HFFc6 (cell line): ENCODE measurements around the gene CDA. TPM values are rescaled to one million over a fixed set of nuclear protein-coding genes. Genes with fewer than 3 reads are reported as not detected.

Experiments
- DNase-seq: peaks from one replicate; pipeline ENCODE4 v3.0.0-alpha.2; 2018
- H3K27ac Mint-ChIP-seq: 2 replicates; pipeline ENCODE4 v1.8.0; 2020; ENCODE audit warnings: mild to moderate bottlenecking, mixed read lengths
- H3K27me3 Mint-ChIP-seq: 2 replicates; pipeline ENCODE4 v1.8.0; 2021; ENCODE audit warnings: mild to moderate bottlenecking, moderate library complexity, mixed read lengths; ENCODE audit not compliant: insufficient read depth
- H3K36me3 Mint-ChIP-seq: 2 replicates; pipeline ENCODE4 v1.8.0; 2021; ENCODE audit warnings: low read depth, mixed read lengths
- H3K4me1 Mint-ChIP-seq: 2 replicates; pipeline ENCODE4 v1.8.0; 2020; ENCODE audit warnings: low read depth, mixed read lengths
- H3K4me3 Mint-ChIP-seq: 2 replicates; pipeline ENCODE4 v1.8.0; 2020; ENCODE audit warnings: mild to moderate bottlenecking, moderate library complexity, mixed read lengths
- H3K9me3 Mint-ChIP-seq: 2 replicates; pipeline ENCODE4 v1.8.0; 2020; ENCODE audit warnings: mild to moderate bottlenecking, mixed read lengths
- total RNA-seq, 6 experiments: library from RNA; stranded (reverse); fragmentation: NEBNext Ultra II Directional; extraction: Animal tissue kit (Norgen Biotek cat#: 25700); gene quantifications; 2 replicates in 1 of 6; 3 replicates in 5 of 6; pipeline ENCODE4 v1.2.3, GENCODE V29; 2021
- TF ChIP-seq, protein P1 (sequence below): fragments of 200-600 bp; sonication (generic); IDR thresholded peaks from 2 replicates; pipeline ENCODE4 v1.5.0; 2021; ENCODE audit warnings: antibody characterized with exemption, mild to moderate bottlenecking

CDA gene
- total RNA-seq, 6 experiments from 2014 or later = 6.7 to 15.4 (median 13.3) TPM

DNA sequence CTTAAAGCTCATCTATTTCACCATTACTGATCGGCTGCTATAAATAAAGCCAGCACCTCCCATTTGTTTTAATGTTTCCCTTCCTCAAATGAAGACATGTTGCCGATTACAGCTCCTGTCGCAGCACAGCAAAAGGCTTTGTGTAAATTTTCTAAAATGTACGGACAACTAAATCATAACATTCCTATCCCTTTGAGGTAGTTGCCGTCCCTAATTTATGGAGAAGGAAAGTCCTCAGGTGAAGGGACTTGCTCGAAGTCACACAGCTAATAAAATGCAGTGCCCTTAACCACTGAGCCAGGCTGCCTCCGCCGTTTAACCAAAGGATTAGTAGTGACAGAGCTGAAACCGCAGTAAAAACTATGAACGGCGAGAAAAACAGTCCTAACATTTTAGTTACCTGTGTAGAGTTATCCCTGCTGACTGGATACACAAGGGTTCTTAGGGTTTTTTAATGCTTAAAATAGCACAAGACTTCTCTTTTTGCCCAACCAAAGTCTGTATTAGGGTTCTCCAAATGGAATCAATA lies 45.2 kb downstream of the CDA start:
- TF ChIP-seq, protein P1, sequence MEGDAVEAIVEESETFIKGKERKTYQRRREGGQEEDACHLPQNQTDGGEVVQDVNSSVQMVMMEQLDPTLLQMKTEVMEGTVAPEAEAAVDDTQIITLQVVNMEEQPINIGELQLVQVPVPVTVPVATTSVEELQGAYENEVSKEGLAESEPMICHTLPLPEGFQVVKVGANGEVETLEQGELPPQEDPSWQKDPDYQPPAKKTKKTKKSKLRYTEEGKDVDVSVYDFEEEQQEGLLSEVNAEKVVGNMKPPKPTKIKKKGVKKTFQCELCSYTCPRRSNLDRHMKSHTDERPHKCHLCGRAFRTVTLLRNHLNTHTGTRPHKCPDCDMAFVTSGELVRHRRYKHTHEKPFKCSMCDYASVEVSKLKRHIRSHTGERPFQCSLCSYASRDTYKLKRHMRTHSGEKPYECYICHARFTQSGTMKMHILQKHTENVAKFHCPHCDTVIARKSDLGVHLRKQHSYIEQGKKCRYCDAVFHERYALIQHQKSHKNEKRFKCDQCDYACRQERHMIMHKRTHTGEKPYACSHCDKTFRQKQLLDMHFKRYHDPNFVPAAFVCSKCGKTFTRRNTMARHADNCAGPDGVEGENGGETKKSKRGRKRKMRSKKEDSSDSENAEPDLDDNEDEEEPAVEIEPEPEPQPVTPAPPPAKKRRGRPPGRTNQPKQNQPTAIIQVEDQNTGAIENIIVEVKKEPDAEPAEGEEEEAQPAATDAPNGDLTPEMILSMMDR = no peak
- peaks cover 14% of the 10 kb centered on the region for H3K36me3 Mint-ChIP-seq
- no peak for DNase-seq
- H3K9me3 Mint-ChIP-seq = no peaks in the 10 kb centered on the region; the same call in 1 of the 2 replicates
- peaks cover 37% of the 10 kb centered on the region for H3K4me1 Mint-ChIP-seq
- peaks cover 2% of the 10 kb centered on the region for H3K27me3 Mint-ChIP-seq
- H3K27ac Mint-ChIP-seq = peak overlapping the region; percentile 38; the same call in 1 of the 2 replicates
- H3K4me3 Mint-ChIP-seq = peak overlapping the region; percentile 91

DNA sequence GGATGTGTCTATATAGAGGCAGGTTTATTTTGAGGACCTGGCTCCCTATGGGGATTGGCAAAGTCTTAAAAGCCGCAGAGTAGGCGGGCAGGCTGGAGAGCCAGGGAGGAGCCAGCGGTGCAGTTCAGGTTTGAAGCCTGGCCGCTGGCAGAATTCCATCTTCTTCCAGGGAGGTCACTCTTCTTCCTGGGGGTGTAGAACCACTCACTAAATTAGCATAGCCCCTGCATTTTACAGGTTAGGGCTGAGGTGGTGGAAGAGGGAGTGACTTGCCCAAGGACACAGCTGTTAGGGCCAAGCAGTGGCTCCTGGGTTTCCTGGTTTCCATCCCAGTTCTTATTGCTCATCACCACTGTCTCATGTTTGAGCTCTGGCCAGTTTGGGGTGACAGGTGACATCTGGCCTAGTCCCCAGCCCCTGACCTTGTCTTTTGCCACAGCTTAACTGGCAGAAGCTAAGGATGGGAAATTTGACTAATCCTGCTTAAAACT lies 45.7 kb downstream of the CDA start:
- TF ChIP-seq, protein P1 = no peak
- no peaks in the 10 kb centered on the region for H3K9me3 Mint-ChIP-seq
- peaks cover 37% of the 10 kb centered on the region for H3K4me1 Mint-ChIP-seq
- peak; percentile 16 for DNase-seq
- H3K27me3 Mint-ChIP-seq = peaks cover 2% of the 10 kb centered on the region
- peaks cover 13% of the 10 kb centered on the region for H3K36me3 Mint-ChIP-seq
- H3K27ac Mint-ChIP-seq = peak overlapping the region; percentile 56
- H3K4me3 Mint-ChIP-seq = peak overlapping the region; percentile 91

DNA sequence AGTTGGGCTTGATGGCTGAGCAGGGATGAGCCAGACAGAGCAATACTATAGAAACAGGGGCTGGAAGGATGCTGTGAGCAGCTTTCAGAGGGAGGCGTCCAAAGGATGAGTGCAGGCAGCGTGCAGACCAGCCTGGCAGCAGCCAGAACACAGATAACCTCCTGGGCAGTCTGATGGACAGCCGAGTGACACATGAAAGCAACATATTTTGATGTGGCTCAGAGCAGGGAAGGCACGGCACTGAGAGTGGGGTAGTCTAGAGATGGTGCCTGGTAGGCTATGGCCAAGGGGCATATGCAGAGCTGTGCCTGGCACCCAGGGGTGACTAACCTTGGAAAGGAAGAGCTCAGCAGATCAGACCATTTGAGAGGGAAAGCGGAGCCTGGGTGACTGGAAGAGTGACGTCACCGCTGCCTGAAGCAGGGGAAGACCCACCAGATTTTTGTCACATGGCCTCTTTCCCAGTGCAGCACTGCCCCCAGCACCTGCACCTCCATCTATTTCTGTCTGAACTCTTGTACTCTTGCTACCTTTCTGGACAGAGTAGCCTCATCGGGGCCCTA lies 48.0 kb downstream of the CDA start:
- Mint-ChIP-seq H3K9me3 (no peaks in the 10 kb centered on the region), H3K4me1 (peaks cover 37% of the 10 kb centered on the region), H3K4me3 (no peak overlapping the region), H3K27me3 (peaks cover 2% of the 10 kb centered on the region), H3K36me3 (peaks cover 21% of the 10 kb centered on the region), H3K27ac (no peak overlapping the region; the same call in 1 of the 2 replicates)
- DNase-seq = no peak
- TF ChIP-seq, protein P1 = no peak

DNA sequence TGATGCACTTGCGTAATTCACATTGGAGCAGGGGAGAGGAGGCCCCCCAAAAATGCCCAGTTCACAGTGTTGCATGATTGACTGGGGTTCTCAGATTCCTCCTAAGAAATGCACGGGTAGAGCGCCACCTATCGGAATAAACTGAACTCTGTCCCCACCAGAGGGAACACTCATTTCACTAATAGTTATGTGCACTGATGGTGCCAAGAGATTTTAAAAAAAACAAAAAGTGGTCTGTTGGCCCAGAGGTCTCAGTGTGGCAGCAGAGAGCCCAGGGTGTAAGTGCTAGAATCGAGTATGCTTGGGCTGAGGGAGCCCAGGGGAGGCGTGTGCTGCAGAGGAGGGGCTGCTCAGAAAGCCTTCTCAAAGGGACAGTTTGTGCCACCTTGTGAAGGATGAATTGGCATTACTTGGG lies 51.3 kb downstream of the CDA start:
- peaks cover 2% of the 10 kb centered on the region for H3K27me3 Mint-ChIP-seq
- peaks cover 21% of the 10 kb centered on the region for H3K36me3 Mint-ChIP-seq
- peak overlapping the region; percentile 12; the same call in 1 of the 2 replicates for H3K27ac Mint-ChIP-seq
- H3K4me3 Mint-ChIP-seq = no peak overlapping the region
- TF ChIP-seq, protein P1 = peak; percentile 97
- H3K9me3 Mint-ChIP-seq = no peaks in the 10 kb centered on the region
- H3K4me1 Mint-ChIP-seq = peaks cover 30% of the 10 kb centered on the region
- peak; percentile 43 for DNase-seq

DNA sequence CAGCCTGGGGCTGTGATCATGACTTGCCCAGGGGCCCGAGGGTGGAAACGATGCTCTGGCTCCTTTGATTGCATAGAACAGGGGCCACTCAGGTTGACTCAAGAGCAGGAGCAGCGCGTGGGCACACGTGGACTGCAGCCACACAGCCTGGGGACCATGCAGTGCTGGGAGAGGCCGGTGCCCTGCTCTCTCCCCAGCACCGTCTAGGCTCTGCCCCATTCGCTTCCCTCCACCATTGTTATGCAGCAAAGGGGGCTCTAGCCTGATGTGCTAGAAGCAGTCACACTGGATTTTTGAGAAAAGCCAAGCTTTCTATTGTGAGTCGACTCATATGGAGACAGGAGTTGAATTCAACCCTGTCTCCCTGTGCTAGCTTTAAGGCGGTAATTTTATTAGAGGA lies 53.1 kb downstream of the CDA start:
- Mint-ChIP-seq H3K9me3 (no peaks in the 10 kb centered on the region), H3K4me3 (no peak overlapping the region), H3K36me3 (peaks cover 21% of the 10 kb centered on the region), H3K4me1 (peaks cover 15% of the 10 kb centered on the region), H3K27me3 (peaks cover 2% of the 10 kb centered on the region), H3K27ac (no peak overlapping the region)
- TF ChIP-seq, protein P1 = no peak
- DNase-seq = no peak
